ENCODE results near the gene HPGDS. TPM values are rescaled to one million over a fixed set of nuclear protein-coding genes. Genes with fewer than 3 reads are reported as not detected.

Gene HPGDS
- total and polyA plus RNA-seq, 2 donors from 2014 or later: 1.9 to 7.4 TPM

GRCh38 chr4:94336303-94336702 is 6.3 kb downstream of the HPGDS start:
- intact Hi-C loops (cut with DNase I): no loop called here
- no peak for FAIRE-seq
- no peak for DNase-seq
- no peak overlapping the region for H3K27ac ChIP-seq (ENCODE audit: low read depth in 2 of 2, low read length in 2 of 2)
- no peak overlapping the region for H3K4me3 ChIP-seq (ENCODE audit: low read length in 3 of 3)
- no peaks in the 10 kb centered on the region for H3K27me3 ChIP-seq (ENCODE audit: control insufficient read depth, insufficient read depth, low read length)
- no peak overlapping the region for H3K9ac ChIP-seq (ENCODE audit: low read length in 3 of 3)
- no peaks in the 10 kb centered on the region for H3K9me3 ChIP-seq (ENCODE audit: control insufficient read depth in 2 of 3, insufficient read depth in 1 of 3, low read length in 3 of 3)
- H3K36me3 ChIP-seq (ENCODE audit: control insufficient read depth in 2 of 3, insufficient read depth in 3 of 3, low read length in 3 of 3): no peaks in the 10 kb centered on the region
- H3K4me1 ChIP-seq (ENCODE audit: control insufficient read depth in 2 of 3, insufficient read depth in 2 of 3, low read depth in 1 of 3, low read length in 3 of 3): no peaks in the 10 kb centered on the region
- no peak for TF ChIP-seq CTCF (IDR thresholded peaks at IDR 0.05; ENCODE audit: borderline replicate concordance, extremely low read depth, insufficient read depth)

GRCh38 chr4:94334962-94335361 is 7.7 kb downstream of the HPGDS start:
- H3K27ac ChIP-seq (ENCODE audit: low read depth in 2 of 2, low read length in 2 of 2): no peak overlapping the region
- no peaks in the 10 kb centered on the region for H3K27me3 ChIP-seq (ENCODE audit: control insufficient read depth, insufficient read depth, low read length)
- H3K9me3 ChIP-seq (ENCODE audit: control insufficient read depth in 2 of 3, insufficient read depth in 1 of 3, low read length in 3 of 3): no peaks in the 10 kb centered on the region
- H3K36me3 ChIP-seq (ENCODE audit: control insufficient read depth in 2 of 3, insufficient read depth in 3 of 3, low read length in 3 of 3): no peaks in the 10 kb centered on the region
- FAIRE-seq (no peak), DNase-seq (no peak)
- no peak overlapping the region for H3K9ac ChIP-seq (ENCODE audit: low read length in 3 of 3)
- intact Hi-C loops (cut with DNase I): no loop called here
- no peak overlapping the region for H3K4me3 ChIP-seq (ENCODE audit: low read length in 3 of 3)
- no peaks in the 10 kb centered on the region for H3K4me1 ChIP-seq (ENCODE audit: control insufficient read depth in 2 of 3, insufficient read depth in 2 of 3, low read depth in 1 of 3, low read length in 3 of 3)
- no peak for TF ChIP-seq CTCF (IDR thresholded peaks at IDR 0.05; ENCODE audit: borderline replicate concordance, extremely low read depth, insufficient read depth)

GRCh38 chr4:94334476-94334875 is 8.2 kb downstream of the HPGDS start:
- FAIRE-seq: no peak
- Histone ChIP-seq H3K9me3 (ENCODE audit: control insufficient read depth in 2 of 3, insufficient read depth in 1 of 3, low read length in 3 of 3) (no peaks in the 10 kb centered on the region), H3K4me1 (ENCODE audit: control insufficient read depth in 2 of 3, insufficient read depth in 2 of 3, low read depth in 1 of 3, low read length in 3 of 3) (no peaks in the 10 kb centered on the region)

More at GRCh38 chr4:94334476-94334875, 8.2 kb downstream of the HPGDS start:
- Histone ChIP-seq H3K36me3 (ENCODE audit: control insufficient read depth in 2 of 3, insufficient read depth in 3 of 3, low read length in 3 of 3) (no peaks in the 10 kb centered on the region), H3K4me3 (ENCODE audit: low read length in 3 of 3) (no peak overlapping the region), H3K9ac (ENCODE audit: low read length in 3 of 3) (no peak overlapping the region), H3K27me3 (ENCODE audit: control insufficient read depth, insufficient read depth, low read length) (no peaks in the 10 kb centered on the region), H3K27ac (ENCODE audit: low read depth in 2 of 2, low read length in 2 of 2) (no peak overlapping the region)
- TF ChIP-seq CTCF (IDR thresholded peaks at IDR 0.05; ENCODE audit: borderline replicate concordance, extremely low read depth, insufficient read depth): no peak
- intact Hi-C loops (cut with DNase I): no loop called here
- no peak for DNase-seq
